DMS79 treated with DMSO at 0.1 percent for 48 hours (cell line): ENCODE data around the gene OR52L1.
"Not testable (repeated sequence)": the region's sequence is repeated elsewhere in the genome, so short reads cannot be mapped to it uniquely, and the experiment has no call there.

Experiments used
- DNase-seq: peaks from one replicate; lab custom pipeline; 2025; lab: John Stamatoyannopoulos, UW

OR52L1 gene

GRCh38 chr11:5986885-5987284 lies at the start of gene OR52L1:
Gene OR52L1, minus strand, starts transcription at chr11:5986985. Its CDS starts 55 bp downstream, at chr11:5986930.
- DNase-seq, result no peak

DNA sequence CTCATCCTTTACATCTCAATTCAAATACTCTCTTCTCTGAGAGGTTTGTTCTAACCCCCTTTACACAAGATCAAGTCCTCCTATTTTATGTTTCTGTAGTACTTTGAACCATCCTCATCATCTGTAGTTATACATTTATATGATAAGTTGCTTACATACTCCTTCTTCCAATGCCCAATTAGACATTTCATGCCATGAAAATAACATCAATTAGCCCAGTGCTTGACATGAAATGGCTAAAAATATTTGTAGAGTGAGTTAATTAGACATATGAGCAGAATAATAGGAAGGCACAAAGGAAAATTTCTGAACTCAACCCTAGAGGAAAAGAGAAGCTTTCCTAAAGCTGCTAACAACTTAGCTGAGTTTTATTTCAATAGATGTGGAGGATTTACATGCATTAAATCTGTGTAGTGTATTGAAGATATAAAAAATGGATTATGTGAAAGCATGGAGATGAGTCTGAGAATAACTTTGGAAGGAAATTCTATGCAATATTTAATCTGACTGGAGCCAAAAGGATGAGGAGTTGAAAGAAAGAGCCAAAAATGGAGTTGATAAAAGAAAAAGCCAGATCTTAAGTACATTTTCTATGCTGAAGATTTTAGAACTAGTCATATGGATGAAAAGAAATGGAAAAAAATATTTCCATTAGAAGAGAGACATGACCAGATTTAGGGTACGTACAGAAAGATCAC lies 44.1 kb upstream of the OR52L1 start, which contains the start of gene OR56A1:
Gene OR56A1 (minus strand): TSS at position 51 of the 698 bp plus-strand sequence. CDS start 3,066 bp downstream, outside the sequence.
- DNase-seq, result no peak

DNA sequence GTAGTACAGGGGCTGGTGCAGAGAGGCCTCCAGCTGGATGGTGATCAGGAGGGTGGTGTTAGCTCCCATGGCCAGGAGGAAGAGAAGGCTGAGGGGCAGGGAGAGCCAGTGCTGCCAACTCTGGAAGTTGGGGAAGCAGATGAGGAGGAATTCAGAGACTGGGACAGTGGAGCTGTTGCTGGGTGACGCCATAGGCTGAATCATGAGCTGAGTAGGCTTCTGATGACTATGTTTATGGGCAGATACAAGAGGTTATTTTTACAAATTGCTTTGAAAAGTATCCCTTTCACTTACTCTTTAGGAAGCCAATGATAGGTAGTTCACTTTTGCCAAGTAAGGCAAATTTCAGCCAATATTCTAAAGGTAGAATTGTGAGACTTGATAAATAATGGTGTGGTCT lies 40.7 kb upstream of the OR52L1 start:
- DNase-seq, result no peak

DNA sequence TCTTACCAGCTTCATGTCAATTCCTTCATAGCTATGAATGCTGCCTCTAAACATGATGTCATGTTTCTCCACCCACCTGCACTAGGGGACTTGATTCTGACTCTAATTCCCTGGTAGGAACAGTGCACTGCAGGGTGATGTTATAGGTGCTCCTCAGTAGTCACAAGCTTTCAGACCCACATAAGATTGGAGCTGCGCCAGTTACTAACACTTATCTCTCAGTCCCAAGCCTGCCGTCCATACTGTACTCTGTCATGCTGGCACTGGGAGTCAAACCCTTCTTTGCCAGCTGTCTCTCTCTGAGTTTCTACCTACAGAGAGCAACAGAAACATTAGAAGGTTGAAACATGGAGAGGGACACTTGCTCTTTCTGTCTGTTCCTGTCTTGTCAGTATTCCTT lies 38.3 kb upstream of the OR52L1 start:
- DNase-seq, result no peak

DNA sequence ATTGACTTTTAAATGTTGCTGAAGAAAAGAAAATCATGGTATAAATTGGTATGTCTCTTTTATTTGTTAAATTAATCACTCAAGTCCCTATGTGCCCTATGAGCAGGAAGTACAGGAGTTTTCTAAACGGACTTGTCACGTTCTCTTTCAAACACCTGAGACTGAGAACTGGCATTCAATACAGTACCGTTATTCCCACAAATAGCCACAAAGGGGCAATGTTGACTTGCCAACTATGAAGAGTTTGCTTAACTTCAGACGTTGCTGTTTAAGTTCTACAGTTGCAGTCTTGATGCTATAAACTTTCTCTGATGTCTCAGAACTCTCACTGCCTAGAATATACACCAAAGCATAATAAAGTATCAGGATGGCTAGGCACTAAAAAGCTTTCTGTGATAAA lies 36.2 kb upstream of the OR52L1 start:
- DNase-seq, result no peak

- no peak for DNase-seq
These were observed 26.3 kb upstream of the OR52L1 start for GRCh38 chr11:6013042-6013441.

DNA sequence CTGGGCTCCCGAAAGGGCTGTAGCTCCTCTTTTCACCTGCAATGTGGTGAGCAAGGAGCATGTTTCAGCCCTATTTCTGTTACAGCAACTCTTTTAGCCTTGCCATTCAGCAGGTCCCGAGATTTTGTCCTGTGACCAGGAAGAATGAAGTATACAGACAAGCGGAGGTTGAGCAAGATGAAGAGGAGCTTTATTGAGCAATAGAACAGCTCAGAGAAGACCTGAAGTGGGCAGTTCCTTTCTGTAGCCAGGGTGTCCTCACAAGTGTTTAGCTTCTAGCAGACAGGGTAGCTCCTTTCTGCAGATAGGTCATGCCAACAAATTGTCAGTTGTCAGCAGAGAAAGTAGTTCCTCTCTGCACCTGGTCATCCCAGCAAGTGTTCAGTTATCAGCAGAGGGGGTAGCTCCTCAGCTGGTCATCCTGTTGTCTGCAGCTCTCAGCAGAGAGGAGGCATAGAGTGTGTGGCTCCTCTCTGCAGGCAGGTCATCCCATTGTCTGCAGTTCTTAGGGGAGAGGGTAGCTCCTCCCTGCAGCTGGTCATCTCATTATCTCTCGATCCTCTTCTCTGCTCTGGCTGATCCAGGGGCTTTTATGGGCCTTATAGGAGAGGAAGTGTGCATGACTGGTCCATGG lies 25.4 kb upstream of the OR52L1 start:
- DNase-seq, result no peak

- no peak for DNase-seq
These were observed 20.1 kb upstream of the OR52L1 start, which contains the start of gene OR56A4 for GRCh38 chr11:6006846-6007245. Gene OR56A4, minus strand, starts transcription at chr11:6006946. Its CDS starts 3,954 bp downstream, at chr11:6002992.

GRCh38 chr11:6006395-6006794 lies 19.6 kb upstream of the OR52L1 start:
- DNase-seq, result no peak

DNA sequence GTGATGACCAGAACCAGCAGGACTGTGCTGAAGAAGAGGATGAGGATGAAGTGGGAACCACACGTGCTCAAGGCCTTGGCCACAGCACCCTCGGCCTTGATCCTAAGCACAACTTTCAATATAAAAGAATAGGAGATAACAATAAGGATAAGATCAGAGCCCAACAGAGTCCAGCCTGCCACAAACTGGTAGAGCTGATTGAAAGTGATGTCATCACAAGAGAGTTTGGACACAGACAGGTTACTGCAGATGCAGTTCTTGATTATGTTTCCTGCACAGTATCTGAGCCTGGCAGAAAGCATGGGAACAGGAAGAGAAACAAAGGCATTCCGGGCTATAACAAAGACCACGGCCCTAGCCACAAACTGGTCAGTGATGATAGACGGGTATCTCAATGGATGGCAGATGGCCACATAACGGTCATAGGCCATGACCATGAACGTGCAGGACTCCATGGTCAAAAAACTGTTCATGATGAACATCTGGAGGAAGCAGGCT lies 15.5 kb upstream of the OR52L1 start:
- no peak for DNase-seq

- no peak for DNase-seq
These were observed 8.0 kb upstream of the OR52L1 start for GRCh38 chr11:5994791-5995190.

GRCh38 chr11:5992604-5993251 lies 5.9 kb upstream of the OR52L1 start:
- DNase-seq, result no peak

DNA sequence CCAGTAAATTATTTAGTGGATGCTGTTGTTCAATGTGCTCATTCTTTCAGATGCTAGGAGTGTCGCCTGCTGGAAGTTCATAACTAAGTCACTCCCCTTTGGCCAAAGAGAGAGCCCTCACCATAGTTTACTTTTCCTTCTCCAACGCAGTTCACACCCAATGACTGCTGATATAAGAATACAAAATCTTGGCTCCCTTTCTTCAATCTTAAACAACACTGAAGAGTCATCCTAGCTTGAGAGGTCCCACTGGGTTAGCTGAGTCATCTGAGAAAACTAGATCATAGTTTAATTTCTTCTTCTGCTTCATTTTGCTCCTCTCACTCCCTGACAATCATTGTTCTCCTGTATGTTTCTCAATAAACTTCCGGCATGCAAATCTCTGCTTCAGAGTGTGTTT lies 5.4 kb upstream of the OR52L1 start:
- no peak for DNase-seq

DNA sequence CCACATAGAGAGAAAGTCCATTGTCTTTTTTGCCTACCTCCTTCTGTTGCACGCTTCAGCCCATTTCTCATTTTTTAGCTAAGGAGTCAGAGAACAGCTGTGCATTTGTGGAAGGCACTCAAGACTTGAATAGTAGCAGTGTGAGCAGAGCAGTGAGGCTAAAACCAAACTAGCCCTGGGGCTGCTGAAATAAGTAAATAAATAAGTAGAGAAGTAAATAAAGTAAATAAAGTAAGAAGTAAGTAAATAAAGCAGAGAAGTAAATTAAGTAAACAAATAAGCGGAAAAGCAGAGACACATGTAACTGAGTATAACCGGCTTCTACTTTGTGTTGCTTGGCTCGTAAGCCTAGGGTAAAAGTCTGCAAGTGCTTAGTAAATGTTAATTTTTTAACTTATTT lies 2.4 kb upstream of the OR52L1 start:
- no peak for DNase-seq

DNA sequence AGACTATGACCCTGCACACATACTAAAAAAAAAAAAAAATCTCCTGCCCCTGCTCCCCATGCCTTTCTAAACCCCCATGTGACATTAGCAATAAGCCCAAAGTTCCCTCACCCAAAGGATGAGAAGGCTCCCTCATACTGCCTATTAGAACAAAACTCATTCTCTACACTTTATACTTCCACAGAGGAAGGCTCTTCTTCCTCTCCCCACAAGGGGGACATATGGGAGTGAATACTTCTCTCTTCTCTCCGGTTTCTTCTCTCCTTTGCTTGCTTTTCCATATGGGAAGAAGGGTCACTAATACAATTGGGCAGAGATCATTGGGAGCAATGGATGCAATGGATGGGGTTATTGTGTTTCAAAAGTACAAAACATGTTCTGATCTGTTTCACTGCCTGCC lies 3.3 kb downstream of the OR52L1 start:
- DNase-seq, result no peak

GRCh38 chr11:5973530-5973929 lies 13.3 kb downstream of the OR52L1 start:
- DNase-seq, result no peak

GRCh38 chr11:5968394-5968793 lies 18.4 kb downstream of the OR52L1 start, which contains the start of gene OR56A5:
Gene OR56A5, minus strand, starts transcription at chr11:5968494. Its CDS starts 0 bp downstream, at chr11:5968494.
- DNase-seq, result no peak

- no peak for DNase-seq
These were observed 19.1 kb downstream of the OR52L1 start for GRCh38 chr11:5967708-5968107.

DNA sequence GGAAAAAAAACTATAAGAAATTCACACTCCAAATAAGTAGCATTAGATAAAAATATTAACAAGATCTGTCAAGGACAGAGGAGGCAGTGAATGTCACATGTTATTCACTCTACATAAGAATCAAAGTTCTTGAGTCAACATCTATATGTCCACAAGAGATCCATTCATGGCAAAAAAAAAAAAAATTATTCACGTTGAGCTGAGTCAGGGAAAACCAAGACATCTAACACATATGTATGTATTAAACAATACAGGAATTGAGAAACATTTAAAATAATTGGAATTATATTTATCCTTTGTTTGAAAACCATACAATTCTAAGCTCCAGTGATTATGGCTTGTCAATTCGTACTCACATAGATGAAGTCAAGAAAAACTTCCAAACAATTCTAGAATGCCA lies 19.8 kb downstream of the OR52L1 start:
- no peak for DNase-seq

GRCh38 chr11:5960704-5961320 lies 26.0 kb downstream of the OR52L1 start:
- not testable (repeated sequence) for DNase-seq

- DNase-seq, result no peak
These were observed 31.2 kb downstream of the OR52L1 start for GRCh38 chr11:5955586-5955985.

DNA sequence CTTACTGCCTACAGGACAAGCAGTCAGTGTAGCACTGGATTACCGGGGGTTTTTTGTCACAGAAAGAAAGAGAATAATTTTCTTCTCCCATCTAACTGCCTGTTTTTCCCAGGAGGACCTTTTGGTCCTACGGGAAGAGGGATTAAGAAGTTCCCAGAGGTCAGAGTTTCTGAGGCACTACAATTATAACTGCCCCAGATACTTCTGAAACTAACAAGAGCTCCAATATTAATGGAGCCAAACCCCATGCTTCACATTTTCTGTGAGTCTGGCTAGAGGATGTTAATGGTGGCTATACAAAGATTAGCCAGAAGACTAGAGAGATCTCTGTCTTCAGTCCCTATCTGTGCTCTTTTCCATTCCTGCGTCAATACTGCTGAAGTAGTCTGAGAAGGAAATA lies 44.8 kb downstream of the OR52L1 start, which contains the start of gene OR56A3:
Gene OR56A3 (plus strand): TSS at position 301 of the 400 bp plus-strand sequence. CDS start 5,096 bp downstream, outside the sequence.
- DNase-seq, result no peak
